Superior temporal gyrus (tissue), 1 donor: Measurements from ENCODE around the gene SDK2.

ENCODE experiments used
- DNase-seq: peaks from one replicate; pipeline ENCODE4 v3.0.0-alpha.2; 2016; ENCODE audit errors: extremely low spot score

The SDK2 gene

DNA sequence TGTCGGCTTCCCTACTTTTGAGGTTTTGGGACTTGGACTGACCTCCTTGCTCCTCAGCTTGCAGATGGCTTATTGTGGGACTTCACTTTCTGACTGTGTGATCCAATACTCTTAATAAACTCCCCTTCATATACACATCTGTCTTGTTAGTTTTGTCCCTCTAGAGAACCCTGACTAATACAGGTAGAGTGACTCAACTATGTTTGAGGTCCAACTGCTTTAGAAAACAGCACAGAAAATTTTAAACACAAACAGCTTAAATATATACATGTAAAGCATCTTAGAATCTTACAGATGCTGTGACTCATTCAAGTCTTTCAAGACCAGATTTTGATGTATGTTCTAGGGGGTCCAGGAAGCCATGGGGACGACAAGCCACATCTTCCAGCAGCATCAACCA lies 11.7 kb downstream of the SDK2 start:
- no peak for DNase-seq

DNA sequence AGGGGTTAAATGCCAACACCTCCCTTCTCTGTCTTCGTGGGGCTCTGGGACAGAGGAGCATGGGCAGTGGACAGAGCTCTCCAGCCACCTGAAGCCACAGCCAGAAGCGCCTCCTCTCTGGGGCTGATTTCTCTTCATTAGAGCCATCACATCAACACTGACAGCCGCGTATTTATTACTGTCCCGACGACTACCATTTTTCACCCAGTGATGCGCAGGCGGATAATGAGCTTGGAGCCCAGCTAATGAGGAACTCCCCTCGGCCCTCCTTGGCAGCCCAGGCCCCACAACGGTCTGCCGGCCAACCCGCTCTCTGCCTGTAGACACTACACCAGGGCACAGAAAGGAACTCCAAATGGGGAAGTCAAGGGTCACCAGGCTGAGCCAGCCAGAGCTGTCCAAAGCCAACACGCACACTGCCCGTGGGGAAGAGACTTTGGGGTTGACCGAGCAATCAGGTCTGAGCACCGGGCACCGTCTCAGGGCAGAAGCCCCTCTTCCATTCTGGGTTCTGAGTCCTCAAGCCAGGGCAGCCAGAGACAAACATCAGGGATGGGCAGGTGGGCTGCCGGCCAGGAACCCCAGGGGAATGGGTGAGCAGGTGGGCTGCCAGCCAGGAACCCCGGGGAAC lies 13.2 kb downstream of the SDK2 start:
- no peak for DNase-seq

DNA sequence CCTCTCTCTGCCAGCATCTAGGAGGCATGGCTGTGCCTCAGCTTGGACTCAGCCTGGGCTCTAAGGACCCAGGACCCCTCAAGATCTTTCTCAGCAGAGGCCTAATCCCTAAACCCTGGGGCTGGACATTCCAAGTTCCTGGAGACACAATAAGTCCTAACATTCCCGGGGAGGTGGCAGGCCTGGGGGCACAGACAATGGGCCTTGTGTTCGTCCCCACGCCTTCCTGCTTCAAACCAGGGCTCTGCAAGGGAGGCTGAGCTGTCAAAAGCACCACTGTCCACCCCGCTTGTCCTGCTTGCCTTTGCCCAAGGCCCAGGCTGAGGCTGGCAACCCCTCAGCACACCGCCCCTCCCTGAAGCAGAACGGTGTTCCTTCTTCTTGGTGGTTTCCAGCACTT lies 13.7 kb downstream of the SDK2 start:
- peak; percentile 36 for DNase-seq

DNA sequence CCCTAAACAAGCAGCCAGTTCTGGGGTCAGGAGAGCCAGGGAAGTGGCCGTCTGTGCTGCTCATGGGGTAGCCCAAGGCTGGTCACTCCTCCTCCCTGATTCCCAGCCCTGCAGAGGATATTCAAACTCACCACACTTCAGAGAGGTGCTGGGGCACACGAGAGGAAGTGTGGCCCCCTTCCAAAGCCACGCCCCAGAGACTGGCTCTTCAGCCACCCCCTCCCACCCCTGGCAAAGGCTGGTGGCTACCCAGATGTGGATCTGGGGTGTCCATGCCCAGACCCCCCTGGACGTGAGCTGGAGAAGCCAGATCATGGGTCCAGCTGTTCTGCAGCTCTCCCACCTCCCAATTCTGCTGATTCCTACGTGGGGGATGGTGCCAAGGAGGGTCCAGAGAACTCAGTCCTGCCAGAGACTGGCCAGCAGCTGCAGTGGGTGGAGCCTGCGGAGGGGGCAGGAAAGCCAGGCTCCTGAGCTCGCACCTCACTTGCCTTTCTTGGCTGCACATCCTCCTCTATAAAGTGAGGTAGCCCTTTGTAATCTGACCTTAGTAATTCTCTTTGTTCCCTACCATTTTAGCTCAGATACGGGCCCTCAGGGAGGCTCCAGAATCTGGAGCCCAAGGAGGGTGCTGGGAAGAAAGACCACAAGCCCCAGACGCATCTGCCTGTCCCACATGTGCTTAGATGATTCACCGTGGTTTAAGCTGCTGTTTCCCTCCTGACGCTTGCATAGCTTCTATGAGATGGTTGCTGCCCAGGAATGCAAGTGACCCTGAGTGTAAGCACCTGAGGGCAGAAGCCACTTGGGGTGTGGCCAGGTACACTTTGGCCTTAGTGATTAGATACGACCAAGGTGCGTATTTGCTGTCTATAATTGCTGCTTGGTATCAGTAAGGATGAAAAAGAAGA lies 15.3 kb downstream of the SDK2 start:
- DNase-seq, result no peak

DNA sequence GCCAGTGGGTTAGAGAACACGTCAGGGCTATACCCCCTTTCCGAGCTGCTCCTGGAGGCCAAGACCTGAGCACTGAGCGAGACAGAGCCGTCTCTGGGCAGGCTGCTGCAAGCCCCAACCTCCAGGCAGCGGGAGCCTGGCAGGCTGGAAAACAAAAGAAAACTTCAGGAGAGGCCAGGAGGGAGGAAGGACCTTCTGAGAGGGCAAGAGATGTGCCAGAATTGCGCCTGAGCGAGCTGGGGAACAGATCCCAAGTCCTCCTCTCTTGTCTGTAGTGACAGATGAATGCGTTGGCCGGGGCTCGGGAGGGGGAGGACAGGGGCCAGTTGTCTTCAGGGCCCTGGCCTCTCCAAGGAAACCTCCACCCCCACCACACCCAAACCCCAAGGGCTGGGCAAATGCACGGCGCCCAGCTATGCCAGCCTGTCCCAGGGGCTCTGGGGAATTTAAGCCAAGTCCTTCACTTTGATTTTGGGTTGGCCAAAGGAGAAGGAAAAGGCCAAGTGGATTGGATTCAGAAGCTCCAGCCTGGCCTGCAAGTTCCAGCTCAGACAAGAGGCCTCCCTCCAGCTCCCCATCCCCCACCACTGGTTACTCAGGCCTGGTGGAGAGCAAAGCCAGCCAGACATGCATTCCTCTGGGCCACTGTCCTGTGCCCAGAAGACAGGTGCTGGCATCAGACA lies 18.1 kb downstream of the SDK2 start:
- no peak for DNase-seq

DNA sequence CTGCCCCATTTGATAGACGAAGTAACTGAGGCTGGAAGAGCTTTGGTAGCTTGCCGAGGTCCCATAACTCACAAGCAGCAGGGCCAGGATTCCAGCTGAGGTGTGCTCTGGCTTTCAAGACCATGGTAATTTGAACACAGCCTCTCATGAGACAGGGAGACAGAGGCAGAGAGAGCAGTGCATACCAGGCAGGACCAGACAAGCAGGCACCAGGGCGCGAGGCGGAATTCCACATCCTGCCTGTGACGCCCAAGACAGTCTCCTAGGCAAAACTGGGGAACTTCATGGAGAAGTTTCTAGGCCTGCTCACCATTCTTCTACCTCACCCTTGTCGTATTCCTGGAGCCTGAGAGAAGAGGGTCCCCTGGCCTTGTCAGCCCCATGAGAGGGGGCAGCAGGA lies 19.2 kb downstream of the SDK2 start:
- no peak for DNase-seq

DNA sequence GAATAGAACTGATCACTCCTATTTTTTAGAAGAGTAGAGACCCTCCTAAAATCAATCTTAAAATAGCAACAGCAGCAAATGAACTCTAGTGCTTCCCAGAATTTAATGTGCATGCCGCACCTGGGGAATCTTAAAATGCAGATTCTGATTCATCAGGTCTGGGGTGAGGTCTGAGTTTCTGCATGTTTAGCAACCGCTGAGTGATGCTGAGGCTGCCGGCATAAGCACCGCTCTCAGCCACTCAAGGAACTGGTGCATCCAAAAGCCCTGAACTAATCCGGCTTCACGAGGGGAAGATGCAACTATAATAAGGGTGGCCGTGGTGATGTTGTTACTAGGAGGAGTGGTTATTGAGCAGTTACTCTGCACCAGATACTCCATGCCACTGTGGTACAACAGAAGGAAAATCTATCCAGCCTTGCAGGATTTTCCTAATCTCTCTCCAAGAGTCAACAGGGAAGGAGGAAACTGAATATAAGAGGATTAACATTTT lies 19.7 kb downstream of the SDK2 start:
- no peak for DNase-seq

DNA sequence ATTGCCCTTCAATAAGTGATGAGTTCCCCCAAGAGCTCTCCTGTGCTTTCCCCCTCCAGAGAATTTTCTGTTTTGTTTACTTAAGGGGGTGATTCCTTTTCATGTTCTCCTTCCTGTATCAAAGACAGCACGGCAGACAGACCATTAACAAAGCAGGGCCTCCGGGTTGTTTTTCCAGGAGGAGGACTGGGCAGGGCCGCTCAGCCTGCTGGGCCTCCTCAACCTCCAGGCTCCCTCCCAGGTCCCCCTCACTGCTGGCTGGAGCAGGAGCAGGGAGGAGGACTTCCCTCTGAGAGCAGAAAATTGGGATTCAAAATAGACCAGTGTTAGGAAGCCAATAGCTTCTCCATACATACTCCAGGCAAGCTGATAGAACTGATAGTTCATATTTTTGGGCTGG lies 20.4 kb downstream of the SDK2 start:
- DNase-seq, result no peak

DNA sequence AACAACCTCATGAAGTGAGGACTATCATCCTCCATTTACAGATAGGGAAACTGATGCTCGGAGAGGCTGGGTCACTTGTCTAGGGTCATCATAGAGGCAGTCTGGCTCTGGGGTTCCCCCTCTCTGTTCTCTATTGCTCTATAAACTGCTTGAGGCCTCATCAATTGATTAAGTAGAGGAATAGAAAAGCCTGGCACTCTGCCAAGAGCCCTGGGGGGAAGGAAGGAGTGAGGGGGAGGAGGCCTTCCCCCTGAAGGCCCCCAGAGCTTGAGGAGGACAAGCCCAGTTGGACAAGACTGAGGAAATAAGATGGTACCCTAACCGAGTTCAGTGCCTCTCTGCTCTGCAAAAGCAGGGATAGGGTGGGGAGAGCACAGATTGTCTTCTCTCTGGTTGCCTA lies 21.0 kb downstream of the SDK2 start:
- DNase-seq, result no peak

DNA sequence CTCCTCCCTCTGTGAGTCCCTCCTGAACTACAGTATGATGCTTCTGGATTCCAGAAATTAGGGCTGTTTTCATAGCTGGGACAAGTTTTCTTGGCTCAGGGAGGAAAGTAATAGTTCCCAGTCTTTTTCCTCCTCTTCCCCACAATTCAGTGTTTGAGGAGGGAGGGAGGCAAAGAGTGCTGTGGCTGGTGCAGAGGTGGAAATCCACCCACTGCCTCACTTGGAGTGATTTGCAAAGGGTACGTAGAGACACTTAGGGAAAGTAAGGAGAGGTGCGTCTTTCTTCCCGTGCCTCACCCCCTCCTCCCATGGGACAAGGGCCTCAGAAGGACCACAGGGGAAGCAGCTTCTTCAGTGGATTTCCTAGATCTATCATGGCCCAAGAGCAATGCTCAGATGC lies 21.9 kb downstream of the SDK2 start:
- DNase-seq, result no peak

DNA sequence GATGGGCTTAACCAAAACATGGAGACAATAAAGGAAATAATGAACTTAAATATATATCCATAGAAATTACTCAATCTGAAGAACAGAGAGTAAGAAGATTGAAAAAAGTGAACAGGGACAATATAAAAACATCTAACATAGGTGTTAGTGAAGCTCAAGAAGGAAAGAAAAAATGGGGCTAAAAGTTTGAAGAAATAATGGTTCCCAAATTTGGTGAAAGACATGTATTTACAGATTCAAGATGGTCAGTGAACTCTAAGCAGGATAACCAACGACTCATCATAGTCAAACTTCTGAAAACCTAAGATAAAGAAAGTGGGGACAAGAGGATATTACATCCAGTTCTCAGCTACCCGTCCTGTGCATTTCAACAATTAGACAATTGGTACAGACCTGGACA lies 22.6 kb downstream of the SDK2 start:
- no peak for DNase-seq

DNA sequence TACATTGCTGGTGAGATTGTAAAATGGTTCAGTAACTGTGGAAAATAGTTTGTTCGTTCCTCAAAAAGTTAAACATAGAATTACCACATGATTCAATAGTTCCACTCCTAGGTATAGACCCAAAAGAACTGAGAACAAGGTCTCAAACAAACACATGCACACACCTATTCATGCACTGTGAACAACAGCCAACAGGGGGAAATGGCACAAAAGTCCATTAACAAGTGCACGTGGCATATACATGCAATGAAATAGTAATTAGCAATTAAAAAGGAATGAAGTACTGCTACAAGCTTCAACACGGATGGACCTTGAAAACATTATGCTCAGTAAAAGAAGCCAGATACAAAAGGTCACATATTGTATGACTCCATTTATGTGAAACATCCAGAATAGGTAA lies 23.8 kb downstream of the SDK2 start:
- DNase-seq, result no peak

DNA sequence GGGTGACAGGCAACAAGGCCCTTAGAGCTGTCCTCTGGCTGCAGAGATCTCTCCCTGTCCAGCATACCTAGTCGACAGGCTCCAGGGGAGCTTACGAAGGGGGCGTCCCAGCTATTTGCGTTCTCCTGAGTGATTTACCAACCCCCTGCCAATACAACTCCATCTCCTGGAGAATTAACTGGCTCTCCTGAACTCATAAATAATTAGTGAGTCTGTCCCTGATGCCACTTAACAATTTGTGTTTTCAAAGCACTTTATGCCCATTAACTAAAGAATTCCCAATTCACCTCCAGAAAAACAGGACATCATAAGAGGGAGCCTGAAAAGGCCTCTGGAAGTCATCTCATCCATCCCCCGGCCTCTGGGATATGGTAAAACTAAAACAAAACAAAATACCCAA lies 26.7 kb downstream of the SDK2 start:
- no peak for DNase-seq

DNA sequence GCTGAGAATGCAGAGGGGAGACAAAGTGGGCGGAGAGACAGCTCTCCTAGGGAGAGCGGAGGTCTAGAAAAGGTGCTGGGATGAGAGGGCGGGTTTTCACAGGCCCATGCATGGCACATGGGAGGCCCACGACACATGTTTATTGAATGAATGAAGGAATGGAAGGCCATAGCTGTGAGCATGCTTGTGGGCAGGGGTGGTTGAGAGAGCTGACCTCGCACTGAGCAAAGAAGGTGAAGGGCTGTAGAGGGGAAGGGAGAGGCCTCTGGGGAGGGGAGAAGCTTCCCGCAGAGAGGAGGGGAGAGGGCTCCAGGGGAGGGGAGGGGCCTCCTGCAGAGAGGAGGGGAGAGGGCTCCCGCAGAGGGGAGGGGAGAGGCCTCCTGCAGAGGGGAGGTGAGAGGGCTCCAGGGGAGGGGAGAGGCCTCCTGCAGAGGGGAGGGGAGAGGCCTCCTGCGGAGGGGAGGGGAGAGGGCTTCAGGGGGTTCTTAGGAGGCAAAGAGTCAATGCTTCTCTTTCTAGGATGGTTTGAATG lies 27.3 kb downstream of the SDK2 start:
- no peak for DNase-seq

DNA sequence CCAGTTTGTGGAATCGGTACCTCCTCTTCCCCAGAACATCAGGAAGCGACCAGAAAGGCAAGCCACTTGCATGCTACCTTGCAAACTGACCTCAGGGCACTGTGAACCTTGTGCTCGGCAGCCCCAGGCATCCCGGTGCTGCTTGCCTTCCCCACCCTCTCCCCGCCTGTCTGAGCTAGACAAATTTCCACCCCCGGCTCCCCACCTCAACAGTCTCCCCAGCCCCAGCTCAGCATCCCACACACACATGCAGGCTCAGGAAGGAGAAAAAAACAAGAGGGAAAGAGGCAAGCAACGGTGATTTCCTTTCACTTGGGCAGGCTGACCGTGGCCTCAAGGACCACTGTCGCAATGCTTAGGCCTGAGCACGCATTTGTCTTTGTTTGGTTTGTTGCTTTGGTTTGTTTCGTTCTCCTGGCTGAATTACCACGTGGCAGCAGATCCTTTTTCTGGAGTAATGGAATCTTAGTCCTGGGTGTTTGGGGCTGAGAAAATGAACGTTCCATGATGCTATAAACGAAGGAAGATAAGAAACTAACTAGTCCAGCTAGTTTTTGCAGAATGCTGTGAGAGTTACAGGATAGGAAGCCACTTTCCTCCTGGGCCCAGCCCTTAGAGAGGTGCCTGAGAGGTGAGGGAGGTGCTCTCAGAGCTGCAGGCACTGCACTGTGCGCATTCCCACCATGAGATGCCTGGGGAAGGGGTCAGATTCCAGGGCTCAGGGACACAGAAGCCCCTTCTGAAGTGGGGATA lies 27.9 kb downstream of the SDK2 start:
- DNase-seq, result no peak

DNA sequence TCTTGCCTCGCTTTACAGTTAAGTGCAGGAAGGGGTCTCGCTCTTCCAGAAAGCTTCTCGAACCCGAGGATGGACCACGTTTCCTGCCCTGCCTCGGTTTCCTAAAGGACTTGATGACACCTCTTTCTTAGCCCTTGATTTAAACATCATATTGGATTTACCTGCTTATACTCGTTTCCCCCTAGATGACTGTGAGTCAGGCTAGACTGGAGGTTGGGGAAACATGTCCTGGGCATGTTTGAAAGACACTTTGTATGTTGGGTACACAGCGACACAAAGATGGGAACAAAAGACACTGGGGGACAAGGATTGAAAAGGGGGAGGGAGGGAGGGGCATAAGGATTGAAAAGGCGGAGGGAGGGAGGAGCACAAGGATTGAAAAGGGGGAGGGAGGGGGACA lies 30.0 kb downstream of the SDK2 start:
- DNase-seq, result no peak

DNA sequence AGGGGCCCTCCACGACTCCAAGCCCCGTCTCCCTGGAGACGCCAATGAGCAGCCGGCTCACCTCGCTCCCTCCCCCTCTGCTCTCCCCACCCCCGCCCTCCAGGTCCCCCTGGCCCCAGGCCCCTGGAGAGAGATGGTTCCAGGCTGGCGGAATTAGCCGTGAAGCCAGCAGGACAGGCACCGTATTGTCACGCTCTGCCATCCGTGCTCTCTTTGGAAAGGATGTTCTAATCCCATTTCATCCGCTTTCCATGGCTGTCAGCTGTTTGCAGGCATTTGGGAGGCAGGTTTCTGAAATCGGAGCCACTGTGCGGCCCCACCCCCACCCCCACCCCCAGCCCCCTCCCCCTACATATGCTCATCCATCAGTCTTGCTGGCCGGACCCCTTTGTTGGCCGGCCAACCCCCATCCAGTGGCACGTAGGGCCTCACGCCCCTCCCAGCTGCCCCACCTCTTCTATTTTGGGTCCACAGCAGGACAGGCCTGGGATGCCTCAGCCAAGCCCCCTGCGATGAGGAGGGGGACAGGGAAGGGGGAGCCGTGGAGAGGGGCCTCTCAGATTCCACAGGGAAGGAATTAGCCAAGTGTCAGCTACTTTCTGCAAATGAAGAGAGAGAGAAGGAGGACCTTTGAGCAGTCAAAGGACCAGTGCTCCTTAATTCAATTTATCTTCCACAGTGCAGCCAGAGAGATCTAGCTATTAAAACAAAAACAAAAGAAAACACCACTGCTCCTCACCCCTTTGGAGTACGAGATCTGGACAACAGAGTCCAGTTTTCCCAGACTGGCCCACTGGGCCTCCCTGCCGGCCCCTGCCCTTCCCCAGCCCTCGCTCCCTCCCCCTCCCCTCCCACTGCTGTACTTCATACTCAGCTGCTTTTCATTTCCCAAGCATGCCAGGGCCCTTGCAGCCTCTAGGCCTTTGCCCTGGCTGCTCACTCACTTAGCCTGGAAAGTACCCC lies 30.7 kb downstream of the SDK2 start:
- DNase-seq, result no peak

DNA sequence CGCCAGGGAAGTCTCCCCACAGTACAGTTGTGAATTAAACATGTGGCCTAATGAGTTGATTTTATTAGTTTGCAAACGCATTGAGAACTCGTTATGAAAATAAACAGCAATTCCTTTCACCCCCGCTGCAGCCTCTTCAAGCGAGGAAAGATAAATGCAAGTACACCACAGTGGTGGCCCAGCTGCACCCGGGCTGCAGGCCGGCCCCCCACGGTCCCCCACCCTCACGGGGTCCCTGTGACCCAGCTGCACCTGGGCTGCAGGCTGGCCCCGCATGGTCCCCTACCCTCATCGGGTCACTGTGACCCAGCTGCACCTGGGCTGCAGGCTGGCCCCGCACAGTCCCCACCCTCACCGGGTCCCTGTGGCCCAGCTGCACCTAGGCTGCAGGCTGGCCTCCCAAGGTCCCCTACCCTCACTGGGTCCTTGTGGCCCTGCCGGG lies 32.2 kb downstream of the SDK2 start:
- DNase-seq, result no peak

DNA sequence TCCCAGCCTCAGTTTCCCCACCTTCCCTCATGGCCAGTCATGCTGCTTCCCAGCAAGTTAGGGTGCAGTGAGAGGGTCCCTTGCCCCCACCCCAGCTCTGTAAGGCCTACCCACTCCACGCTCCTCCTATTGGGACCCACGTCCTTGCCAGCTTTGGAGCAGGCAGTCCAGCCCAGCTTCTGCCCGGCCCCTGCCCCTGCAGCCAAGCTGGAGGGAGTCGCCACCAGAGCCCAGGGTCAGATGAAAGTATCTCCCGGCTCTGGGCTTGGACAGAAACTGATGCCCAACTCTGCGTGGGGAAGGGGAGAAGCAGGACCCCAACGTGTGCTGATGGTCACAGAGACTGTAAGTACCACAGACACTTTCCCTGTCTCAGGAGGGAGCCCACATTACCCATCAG lies 32.6 kb downstream of the SDK2 start:
- DNase-seq, result no peak

DNA sequence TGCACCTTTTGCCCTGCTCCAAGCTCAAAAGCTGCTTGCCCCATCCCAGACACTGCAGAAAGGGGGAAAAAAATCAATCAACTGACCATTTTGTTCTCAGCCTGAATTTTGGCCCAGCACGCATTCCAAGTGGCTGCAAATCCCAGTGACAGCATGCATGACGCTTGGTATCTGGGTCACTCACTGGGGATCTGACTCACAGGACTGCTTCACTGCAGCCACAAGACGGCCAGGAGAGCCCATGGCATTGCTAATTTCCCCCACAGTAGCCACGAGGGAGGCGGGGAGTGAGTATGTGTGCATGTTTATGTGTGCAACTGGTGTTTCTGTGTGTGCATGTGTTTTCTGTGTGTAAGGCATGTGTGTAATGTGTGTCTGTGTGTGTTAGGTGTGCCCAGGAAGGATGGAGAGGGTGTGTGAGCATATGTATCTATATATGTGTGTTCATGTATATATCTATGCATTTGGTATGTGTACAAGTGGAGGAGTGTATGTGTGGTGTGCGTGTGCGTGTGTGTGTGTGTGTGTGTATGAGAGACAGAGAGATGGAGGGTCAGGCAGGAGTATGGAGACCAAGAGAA lies 33.8 kb downstream of the SDK2 start:
- no peak for DNase-seq
